Urothelium cell line (cell line): ENCODE data around the gene SPECC1L.

Experiments used
- DNase-seq: peaks from one replicate; pipeline ENCODE4 v3.0.0; 2011; ENCODE audit warnings: low spot score, mixed read lengths
- FAIRE-seq: peaks from 2 replicates; lab custom pipeline; 2011; peaks lifted over from hg19 to GRCh38; lab: Jason Lieb, UNC

Gene SPECC1L

DNA sequence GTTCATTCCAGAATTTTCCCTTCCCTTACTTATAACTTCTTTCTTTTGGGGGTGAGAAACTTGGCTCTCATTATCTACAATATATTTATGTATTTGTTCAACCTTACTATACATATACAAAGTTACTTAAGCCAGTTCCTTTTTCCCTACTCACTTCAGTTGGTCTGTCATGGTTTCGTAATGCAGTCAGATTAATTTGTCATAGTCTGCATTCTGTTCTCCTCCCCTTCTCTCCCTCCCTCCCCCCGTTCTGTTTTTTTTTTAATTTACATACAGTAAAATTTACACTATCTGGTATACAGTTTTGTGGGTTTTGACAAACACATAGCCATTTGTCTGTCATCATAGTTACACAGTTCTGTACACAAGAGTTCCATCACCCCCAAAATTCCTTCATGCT is 84.9 kb downstream of the SPECC1L start:
- no peak for FAIRE-seq
- DNase-seq: no peak

DNA sequence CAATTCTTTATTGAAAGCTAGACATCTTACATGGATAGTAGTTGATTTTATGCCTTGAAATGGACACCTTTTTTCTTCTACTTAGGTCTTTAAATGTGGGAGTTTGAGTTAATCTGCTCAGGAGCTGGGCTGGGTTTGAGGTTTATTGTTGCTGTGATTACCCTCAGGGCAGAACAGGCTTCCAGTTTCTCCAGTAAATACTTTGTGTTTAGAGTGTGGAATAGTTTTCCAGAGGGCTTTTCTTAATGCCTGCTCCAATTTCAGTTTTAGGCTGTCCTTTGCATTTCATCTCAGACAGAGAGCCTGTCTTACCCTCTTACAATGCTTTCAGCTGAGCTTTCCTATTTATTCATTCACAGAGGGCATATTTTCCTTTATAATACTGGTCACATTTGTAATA is 86.9 kb downstream of the SPECC1L start:
- no peak for FAIRE-seq
- DNase-seq: no peak

DNA sequence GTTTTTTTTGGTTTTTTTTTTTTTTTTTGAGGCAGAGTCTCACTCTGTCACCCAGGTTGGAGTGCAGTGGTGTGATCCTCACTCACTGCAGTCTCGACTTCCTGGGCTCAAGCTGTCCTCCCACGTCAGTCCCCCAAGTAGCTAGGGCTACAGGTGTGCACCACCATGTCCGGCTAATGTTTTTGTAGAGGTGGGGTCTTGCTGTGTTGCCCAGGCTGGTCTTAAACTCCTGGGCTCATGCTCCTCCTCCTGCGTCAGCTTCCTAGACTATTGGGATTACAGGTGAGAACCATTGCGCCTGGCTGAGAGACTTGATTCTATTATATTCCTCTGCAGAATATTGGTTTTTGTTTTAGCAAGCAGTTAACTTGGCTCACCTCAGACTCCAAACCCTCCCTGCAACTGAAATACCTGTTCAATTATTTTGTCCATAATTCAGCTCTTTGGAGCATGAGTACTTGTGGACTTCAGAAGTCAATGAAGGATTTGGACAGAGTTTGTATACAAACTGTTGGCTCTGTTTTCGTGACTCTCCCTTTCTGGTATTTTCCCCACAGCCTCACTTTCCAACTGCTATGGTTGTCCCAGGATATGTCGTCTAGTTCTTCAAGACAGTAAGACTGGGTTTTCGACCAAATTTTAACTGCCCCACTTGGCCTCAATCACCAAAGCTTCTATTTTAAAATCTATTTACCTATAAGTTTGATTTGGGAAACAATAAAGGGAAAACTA is 87.6 kb downstream of the SPECC1L start:
- DNase-seq: no peak
- no peak for FAIRE-seq

DNA sequence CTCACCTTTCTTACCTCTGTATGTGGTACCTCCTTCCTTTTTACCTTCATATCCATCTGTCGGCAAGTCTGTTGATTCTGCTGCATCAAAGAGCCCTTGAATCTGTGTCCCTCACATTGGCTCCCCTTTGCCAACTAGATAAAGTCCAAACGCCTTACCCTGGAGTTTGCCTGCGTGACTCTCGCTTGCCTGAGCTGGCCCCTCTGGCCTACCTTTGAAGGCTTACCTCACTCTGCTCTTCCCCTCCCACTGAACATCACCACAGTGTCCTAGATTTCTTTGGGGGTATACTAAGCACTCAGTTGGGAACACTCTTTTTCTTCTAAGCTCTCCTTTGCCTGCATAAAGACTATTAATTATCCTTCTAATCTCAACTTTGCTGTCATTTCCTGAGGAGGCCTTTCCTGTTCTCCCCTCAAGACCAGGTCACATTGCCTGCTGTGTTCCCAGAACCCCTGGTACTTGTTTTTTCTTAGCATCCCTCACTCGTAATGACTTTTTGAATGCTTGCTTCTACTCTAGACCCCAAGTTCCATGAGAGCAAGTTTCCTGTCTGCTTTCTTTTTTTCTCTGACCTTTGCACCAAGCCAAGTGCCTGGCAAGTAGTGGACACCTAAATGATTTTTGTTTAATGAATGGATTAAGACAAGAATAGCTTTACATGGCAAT is 89.0 kb downstream of the SPECC1L start:
- FAIRE-seq (no peak), DNase-seq (no peak)

DNA sequence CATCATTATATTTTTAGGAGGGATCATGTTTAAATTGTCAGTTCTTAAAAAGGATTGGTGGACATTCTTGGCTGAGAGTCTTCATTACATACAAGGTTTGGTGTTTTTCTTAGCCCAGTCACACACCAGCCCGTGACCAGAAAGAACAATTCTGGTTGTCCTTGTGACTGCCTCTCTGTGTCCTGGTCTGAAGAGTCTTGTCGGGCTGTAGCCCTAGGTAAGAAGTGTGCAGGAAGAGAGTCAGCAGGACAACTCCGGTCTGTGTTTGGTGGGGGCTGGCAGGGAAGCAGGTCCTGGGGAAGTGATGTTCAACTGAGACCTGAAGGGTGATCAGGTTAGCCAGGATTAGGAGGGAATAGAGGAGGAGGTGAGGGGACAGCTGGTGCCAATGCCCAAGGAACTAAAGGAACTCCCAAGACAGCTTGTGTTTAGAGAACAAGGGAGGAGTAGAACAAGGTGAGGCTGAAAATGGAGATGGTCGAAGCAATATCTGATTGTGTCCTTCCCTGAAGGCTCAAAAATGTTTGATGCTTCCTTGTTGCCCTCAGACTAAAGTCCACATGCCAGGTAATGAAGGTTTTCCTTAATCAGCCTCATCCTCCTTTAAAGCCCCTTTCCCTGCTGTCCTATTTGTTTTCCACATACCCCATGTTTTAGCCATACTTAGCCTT is 91.5 kb downstream of the SPECC1L start:
- no peak for DNase-seq
- FAIRE-seq: no peak

DNA sequence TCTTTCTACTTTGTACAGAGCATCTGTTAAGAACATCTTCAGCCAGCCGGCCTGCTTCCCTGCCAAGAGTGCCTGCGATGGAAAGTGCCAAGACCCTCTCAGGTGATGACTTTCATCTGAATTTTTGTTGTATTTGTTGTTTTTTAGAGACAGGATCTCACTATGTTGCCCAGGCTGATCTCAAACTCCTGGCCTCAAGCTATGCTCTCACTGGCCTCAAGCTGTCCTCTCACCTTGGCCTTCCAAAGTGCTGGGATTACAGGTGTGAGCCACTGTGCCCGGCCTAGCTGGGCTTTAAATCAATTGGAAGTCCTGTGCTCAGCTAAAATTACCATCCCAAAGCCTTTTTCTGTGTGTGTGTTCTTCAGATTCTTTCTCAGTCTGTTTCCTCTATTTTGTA is 92.6 kb downstream of the SPECC1L start:
- no peak for DNase-seq
- FAIRE-seq: no peak

DNA sequence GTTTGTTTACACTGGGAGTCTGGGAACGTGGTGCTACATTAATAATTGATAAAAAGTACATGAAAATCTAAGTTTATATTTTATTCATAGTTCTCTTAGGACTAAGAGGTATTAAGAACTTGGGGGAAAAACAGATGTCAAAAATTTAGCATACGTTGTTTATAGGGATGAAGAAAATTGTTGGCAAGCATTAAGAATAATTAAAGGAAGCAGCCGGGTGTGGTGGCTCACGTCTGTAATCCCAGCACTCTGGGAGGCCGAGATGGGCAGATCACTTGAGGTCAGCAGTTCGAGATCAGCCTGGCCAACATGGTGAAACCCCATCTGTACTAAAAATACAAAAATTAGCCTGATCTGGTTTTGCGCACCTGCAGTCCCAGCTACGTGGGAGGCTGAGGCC is 96.1 kb downstream of the SPECC1L start:
- peak; percentile 13 for FAIRE-seq
- DNase-seq: no peak

DNA sequence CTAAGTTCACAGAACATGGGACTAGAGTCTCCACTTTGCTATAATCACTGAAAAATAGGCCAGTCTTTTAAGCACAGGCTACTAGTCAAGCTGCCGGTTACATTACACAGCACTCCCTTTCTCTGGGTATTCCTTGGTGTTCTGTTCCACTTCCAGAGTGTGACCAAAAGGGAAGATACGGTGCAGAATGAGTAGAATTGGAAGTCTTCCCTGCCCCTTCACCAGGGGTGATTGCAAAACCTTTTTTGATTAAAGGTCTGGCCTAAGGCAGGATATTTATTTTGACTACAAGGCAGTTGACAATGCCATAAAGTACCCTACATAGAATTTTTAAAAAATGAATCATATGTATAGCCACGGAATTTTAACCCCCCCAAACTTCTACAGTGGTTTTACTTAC is 97.2 kb downstream of the SPECC1L start:
- DNase-seq (no peak), FAIRE-seq (peak; percentile 76)

DNA sequence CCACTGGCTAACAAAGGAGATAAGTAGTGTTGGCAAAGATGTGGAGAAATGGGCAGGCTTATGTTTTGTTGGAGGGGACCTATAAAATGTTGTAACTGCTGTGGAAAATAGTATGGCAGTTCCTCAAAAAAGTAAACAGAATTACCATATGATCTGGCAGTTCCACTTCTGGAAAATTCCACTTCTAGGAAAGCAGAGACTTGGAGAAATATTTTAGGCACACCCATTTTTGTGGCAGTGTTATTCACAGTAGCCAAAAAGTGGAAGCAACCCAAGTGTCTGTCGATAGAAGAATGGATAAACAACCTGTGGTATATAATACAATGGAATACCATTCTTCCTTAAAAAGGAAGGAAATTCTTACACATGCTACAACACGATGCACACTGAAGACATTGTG is 99.8 kb downstream of the SPECC1L start:
- FAIRE-seq: no peak
- DNase-seq: no peak

DNA sequence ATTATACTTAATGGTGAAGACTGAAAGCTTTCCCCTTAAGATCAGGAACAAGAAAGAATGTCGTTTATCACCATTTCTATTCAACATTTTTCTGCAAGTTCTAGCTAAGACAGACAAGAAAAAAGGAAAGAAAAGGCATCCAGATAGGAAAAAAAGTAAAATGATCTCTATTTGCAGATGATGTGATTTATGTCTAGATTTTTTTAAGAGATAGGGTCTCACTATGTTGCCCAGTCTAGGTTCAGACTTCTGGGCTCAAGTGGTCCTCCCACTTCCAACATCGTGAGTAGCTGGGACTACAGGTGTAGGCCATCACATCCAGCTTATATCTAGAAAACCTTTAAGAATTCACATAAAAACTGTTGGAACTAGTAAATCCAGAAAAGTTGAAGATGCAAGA is 105.4 kb downstream of the SPECC1L start:
- DNase-seq: no peak
- FAIRE-seq: no peak

DNA sequence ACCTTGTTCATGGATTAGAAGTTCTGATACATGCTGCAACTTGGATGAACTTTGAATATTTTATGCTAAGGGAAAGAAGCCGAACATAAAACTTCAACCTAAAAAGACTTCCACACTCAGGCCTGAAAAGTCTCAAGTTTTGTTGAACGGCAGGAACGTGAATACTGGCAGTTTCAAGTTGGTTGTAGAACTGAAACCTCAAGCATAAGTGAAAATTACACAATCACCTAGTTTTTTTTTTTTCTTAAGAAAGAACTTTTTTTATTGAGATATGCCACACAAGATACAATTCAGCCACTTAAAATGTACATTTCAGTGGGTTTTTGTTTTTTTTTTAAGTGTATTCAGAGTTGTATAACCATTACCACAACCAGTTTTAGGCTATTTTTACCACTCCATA is 106.0 kb downstream of the SPECC1L start:
- DNase-seq: no peak
- no peak for FAIRE-seq

DNA sequence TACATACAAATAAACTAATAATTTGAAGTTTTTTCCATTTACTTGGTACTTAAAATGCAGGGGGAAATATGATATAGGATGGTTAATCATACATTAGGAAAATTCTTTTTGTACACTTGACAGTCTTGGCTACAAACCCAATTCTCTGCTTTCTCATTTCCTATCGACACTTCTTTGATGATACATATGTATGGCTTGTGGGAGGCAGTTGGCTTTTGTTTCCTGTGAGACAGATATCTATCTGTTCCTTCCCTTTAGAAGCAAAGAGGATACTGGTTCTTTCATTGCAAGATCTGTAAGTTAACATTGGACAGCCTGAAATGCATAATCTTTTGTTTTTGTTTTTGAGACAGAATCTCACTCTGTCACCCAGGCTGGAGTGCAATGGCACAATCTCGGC is 108.9 kb downstream of the SPECC1L start:
- FAIRE-seq (no peak), DNase-seq (no peak)

DNA sequence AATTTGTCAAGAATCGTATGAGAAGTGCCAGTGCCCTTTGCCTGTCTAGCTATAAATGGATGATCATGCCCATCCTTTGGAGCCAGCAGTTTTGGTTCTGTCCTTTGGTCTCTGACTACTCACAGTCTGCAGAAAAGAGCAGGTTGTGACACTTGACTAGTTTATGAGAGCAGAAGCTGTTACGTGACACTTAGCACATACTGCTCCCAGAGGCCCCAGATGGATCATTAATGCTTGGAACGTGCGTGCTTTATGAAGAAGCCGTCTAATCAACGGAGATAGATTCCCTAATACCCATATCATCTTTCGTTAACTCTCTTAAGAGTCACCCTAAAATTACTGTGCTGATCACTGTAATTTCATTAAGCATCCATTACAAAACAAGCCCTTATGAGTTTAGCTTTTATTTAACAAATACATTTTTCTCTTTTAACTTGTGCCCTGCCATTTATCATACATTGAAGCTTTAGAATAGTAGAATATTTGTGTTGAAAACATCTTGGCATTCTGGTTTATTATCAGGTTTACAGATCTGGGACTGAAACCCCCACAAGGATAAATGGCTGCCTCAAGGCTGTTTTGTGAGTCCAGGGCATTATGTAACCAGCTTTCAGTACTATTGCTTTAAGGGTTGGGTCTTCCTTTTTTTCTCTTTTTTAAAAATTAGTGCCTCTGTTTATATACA is 109.7 kb downstream of the SPECC1L start:
- peak; percentile 65 for FAIRE-seq
- no peak for DNase-seq

DNA sequence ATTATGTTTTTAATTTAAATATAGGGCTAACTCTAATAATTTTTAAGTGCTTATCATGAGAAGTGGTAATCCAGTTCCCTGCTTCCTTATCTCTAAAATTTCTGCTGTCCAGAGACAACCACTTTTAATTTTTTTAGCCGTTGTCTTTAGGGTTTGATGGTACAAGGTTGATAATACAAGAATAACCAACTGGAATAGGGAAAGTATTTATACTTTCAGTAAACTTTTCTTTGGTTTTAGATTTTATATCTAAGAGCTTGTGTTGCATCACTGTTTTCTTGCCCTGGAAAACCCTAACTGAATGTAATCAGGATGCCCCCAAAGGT is 110.2 kb downstream of the SPECC1L start:
- no peak for FAIRE-seq
- DNase-seq: no peak

DNA sequence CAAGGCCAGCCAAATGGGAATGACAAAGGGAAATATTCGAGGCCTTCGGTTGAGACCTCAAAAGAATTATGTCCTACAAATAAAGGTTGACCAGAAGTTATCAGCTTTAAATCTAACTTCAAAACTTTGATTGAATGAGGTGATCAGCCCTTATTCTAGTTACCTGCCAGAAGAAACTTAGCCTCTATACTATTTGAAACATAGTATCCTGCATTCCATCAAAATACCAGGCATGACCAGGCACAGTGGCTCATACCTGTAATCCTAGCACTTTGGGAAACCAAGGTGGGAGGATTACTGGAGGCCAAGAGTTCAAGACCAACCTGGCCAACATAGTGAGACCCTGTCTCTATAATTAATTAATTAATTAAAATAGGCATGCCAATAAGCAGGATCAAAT is 112.4 kb downstream of the SPECC1L start:
- no peak for FAIRE-seq
- DNase-seq: no peak

DNA sequence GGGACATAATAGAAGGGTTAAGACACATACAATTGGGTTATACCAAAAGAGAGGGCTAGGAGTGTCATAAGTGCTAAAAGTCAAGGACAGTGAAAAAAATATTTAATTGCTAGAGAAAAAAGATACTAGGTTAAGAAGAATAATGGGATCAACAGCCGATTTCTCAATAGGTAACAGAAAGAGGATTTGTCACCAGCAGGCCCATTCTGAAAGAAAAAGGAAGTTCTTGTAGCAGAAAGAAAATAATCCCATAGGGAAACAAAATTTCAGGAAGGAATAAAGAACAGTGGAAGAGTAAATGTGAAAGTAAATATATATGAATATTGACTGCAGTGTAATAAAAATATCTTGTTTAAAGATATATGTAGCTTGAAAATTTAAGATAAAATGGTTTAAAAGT is 113.5 kb downstream of the SPECC1L start:
- DNase-seq: no peak
- FAIRE-seq: no peak

DNA sequence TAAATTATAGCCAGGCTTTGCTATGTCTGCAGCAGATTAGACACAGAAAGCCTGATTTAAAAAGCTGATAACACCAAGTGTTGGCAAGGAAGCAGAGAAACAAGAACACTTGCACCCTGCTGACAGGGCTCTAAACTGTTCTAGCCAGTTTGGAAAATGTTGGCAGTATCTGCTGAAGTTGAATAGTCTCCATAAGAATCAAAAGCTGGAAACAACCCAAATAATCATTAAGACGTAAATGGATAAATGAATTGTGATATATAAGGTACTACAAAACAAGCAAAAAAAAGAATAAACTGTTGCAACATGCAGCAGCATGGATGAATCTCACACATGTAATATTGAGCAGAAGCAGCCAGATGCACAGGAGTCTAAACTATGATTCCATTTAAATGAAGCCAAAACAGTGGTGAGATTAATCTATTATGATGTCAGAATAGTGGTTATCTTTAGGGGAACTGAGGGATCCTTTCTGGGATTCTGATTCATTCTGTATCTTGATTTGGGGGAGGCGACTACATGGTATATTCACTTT is 116.4 kb downstream of the SPECC1L start:
- no peak for DNase-seq
- FAIRE-seq: peak; percentile 13

DNA sequence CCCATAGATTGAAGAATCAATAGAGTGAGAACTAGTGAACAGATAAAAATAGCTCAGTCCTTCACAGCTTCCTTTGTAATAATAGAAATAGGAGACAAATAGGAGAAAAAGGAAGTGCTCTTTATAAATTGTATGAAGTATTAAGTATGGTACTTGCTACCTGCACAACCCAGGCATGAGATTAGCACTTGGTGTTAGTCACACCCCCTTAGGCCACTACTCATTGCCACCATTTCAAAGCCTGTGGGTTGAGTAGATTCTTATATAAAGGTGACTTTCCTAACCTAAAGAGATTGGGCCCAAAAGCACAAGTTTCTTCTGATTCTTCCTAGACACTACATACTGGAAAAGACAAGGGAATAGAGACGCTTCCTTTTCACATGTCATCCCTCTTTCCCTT is 119.0 kb downstream of the SPECC1L start:
- FAIRE-seq: no peak
- no peak for DNase-seq

DNA sequence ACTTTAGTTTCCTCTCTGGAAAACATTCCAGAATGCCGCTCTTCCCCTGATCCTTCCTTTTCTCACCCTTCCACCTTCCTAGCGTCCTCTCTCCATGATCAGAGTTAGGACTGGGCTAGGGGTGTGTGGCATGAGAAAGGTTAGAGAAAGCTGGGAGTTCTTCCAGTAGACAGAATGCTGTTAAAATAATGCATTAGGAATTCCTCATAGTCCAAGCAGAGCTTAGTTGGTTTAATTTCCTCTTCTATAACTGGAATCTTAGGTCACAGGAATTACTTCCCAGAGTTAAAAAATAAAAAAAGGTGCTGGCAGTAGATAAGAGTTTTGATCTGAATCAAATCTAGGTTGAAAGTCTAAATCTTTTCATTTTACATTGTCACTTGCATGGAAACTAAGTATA is 119.5 kb downstream of the SPECC1L start:
- DNase-seq: no peak
- FAIRE-seq: peak; percentile 17

DNA sequence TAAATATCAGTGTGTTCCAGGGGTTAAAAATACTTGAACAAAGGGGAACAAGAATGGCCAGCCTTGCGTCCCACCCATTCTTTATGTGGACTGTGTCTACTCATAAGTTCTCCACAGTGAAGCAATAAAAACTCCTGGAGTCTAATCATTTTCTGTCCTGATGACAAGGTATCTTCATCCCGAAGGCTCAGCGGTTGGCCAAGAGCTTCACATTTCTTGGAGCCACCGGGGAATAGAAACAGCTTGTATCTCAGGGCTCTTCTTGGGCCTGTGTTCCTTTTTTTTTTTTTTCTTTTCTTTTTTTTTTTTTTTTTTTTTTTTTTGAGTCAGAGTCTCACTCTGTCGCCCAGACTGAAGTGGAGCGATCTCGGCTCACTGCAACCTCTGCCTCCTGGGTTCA is 119.9 kb downstream of the SPECC1L start:
- FAIRE-seq (no peak), DNase-seq (no peak)

DNA sequence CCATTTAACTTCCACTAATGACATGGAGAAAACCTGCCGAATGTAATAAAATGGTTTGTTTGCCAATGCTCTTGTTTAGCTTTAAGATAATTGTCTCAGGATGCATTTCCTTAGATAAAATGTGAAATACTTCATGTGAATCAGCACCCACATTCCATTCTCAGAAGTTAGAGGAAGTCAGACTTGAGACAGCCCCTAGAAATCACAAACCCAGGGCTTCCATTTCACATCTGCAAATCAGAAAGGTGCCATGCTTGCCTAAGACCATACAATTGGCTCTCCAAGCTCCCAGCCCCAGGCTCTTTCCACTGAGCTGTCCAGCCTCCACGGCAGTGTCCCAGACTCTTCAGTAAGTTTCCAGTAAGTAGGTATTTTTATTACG is 121.2 kb downstream of the SPECC1L start:
- no peak for DNase-seq

More for the DNA sequence above, 121.2 kb downstream of the SPECC1L start:
- FAIRE-seq: peak; percentile 30
